LNCaP clone FGC (cell line): ENCODE measurements around the gene SEMA4F.

Experiments used
- DNase-seq: peaks from one replicate; pipeline ENCODE4 v3.0.0-alpha.2; 2011; ENCODE audit warnings: low read depth
- H3K4me3 ChIP-seq: 2 replicates; pipeline ENCODE4 v1.5.1; 2011; ENCODE audit warnings: mild to moderate bottlenecking, low read depth, low read length, control low read depth
- TF ChIP-seq, protein P1 (sequence below): IDR thresholded peaks from 2 replicates; pipeline ENCODE4 v1.5.1; 2012; ENCODE audit warnings: mild to moderate bottlenecking; ENCODE audit not compliant: control insufficient read depth, insufficient read depth; ENCODE audit errors: extremely low read depth

The SEMA4F gene

DNA sequence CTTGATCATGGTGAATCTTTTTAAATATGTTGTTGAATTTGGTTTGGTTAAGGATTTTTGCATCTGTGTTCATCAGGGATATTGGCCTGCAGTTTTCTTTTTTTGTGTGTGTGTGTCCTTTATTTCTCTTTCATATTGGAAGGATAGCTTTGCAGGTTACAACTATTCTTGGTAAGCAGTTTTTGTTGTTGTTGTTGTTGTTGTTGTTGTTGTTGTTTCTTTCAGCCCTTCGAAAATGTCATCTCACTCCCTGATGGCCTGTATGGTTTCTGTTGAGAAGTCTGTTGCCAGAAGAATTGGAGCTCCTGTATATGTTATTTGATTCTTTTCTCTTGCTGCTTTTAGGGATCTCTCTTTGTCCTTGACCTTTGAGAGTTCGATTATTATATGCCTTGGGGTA is 74.8 kb downstream of the SEMA4F start:
- no peak overlapping the region for H3K4me3 ChIP-seq
- TF ChIP-seq, protein P1, sequence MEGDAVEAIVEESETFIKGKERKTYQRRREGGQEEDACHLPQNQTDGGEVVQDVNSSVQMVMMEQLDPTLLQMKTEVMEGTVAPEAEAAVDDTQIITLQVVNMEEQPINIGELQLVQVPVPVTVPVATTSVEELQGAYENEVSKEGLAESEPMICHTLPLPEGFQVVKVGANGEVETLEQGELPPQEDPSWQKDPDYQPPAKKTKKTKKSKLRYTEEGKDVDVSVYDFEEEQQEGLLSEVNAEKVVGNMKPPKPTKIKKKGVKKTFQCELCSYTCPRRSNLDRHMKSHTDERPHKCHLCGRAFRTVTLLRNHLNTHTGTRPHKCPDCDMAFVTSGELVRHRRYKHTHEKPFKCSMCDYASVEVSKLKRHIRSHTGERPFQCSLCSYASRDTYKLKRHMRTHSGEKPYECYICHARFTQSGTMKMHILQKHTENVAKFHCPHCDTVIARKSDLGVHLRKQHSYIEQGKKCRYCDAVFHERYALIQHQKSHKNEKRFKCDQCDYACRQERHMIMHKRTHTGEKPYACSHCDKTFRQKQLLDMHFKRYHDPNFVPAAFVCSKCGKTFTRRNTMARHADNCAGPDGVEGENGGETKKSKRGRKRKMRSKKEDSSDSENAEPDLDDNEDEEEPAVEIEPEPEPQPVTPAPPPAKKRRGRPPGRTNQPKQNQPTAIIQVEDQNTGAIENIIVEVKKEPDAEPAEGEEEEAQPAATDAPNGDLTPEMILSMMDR = no peak
- DNase-seq = no peak

DNA sequence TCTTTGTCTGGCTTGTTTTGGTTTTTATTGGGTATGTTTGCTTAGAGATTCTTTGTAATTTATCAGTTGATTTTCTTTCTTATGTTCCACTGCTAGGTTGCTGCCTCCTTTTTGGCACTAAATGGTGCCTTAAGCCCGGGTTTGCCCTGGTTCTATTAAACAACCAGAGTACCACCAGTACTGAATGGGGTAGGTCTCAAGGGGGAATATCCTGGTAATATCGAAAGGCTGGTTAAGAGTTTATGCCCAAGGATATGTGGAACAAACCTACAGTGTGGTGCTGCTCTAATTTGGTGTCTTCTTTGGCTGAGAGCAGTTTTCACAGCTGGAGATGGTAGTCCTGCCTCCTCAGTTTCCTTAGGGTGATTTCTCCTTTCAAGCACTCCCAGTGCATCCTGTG is 76.5 kb downstream of the SEMA4F start:
- TF ChIP-seq, protein P1 = no peak
- DNase-seq = no peak
- H3K4me3 ChIP-seq = no peak overlapping the region
